Measurements from ENCODE around the gene METTL23.
A peak's percentile ranks its signal among the peaks of the same experiment; 100 is the strongest.
"Not testable (repeated sequence)": the region's sequence is repeated elsewhere in the genome, so short reads cannot be mapped to it uniquely, and the experiment has no call there.

The METTL23 gene

GRCh38 chr17:76710863-76711611 lies 15.6 kb upstream of the METTL23 start, which contains the start of gene MXRA7:
Gene MXRA7, minus strand, starts transcription at chr17:76710965. Its CDS starts 19 bp downstream, at chr17:76710946.
- peak within 1 kb of the TSS; percentile 91 for H3K4me3 ChIP-seq (ENCODE audit: low read length)
- DNase-seq (ENCODE audit: low read depth) = peak; percentile 65
- TF ChIP-seq CTCF (conservative IDR thresholded peaks at IDR 0.05; ENCODE audit: low read length) = no peak

- not testable (repeated sequence) for H3K4me3 ChIP-seq (ENCODE audit: low read length); DNase-seq (ENCODE audit: low read depth)
Observed at GRCh38 chr17:76712321-76712720, 14.3 kb upstream of the METTL23 start.

- DNase-seq (ENCODE audit: low read depth) = no peak
- no peak for TF ChIP-seq CTCF (conservative IDR thresholded peaks at IDR 0.05; ENCODE audit: low read length)
- H3K4me3 ChIP-seq (ENCODE audit: low read length) = no peak overlapping the region
Observed at GRCh38 chr17:76713765-76714164, 12.9 kb upstream of the METTL23 start.

GRCh38 chr17:76714336-76714735 lies 12.3 kb upstream of the METTL23 start:
- no peak overlapping the region for H3K4me3 ChIP-seq (ENCODE audit: low read length)
- no peak for TF ChIP-seq CTCF (conservative IDR thresholded peaks at IDR 0.05; ENCODE audit: low read length)
- no peak for DNase-seq (ENCODE audit: low read depth)

- TF ChIP-seq CTCF (conservative IDR thresholded peaks at IDR 0.05; ENCODE audit: low read length) = peak; percentile 78
- DNase-seq (ENCODE audit: low read depth) = peak; percentile 54
- no peak overlapping the region for H3K4me3 ChIP-seq (ENCODE audit: low read length)
Observed at GRCh38 chr17:76714822-76715495, 11.7 kb upstream of the METTL23 start.

- peak; percentile 9; the same call in 1 of the 2 replicates for TF ChIP-seq CTCF (conservative IDR thresholded peaks at IDR 0.05; ENCODE audit: low read length)
- DNase-seq (ENCODE audit: low read depth) = no peak
- no peak overlapping the region for H3K4me3 ChIP-seq (ENCODE audit: low read length)
Observed at GRCh38 chr17:76715496-76715830, 11.2 kb upstream of the METTL23 start.

GRCh38 chr17:76716146-76716838 lies 10.3 kb upstream of the METTL23 start:
- H3K4me3 ChIP-seq (ENCODE audit: low read length) = peak overlapping the region; percentile 45
- no peak for TF ChIP-seq CTCF (conservative IDR thresholded peaks at IDR 0.05; ENCODE audit: low read length)
- peak; percentile 100 for DNase-seq (ENCODE audit: low read depth)

All from AG10803 (cell line).